Smooth muscle cell (in vitro differentiated cells): ENCODE data around the gene CYSLTR2. TPM values are rescaled to one million over a fixed set of nuclear protein-coding genes. Genes with fewer than 3 reads are reported as not detected.
"Not testable (repeated sequence)": the region's sequence is repeated elsewhere in the genome, so short reads cannot be mapped to it uniquely, and the experiment has no call there.

Source experiments
- DNase-seq: peaks from one replicate; lab custom pipeline; 2025; ENCODE audit not compliant: unreplicated experiment; lab: John Stamatoyannopoulos, UW
- H2AFZ ChIP-seq: fragments of 200-600 bp; sonication (generic); 2 replicates; pipeline ENCODE4 v1.6.0; 2016; ENCODE audit warnings: antibody characterized with exemption, low read depth, mild to moderate bottlenecking
- H3F3A ChIP-seq: fragments of 200-600 bp; sonication (generic); 2 replicates; pipeline ENCODE4 v1.6.0; 2017; ENCODE audit warnings: antibody characterized with exemption, low read depth
- H3K27ac ChIP-seq: fragments of 200-600 bp; sonication (generic); 2 replicates; pipeline ENCODE4 v1.5.1; 2016; ENCODE audit warnings: low read depth, mild to moderate bottlenecking
- H3K27me3 ChIP-seq: fragments of 200-600 bp; sonication (generic); 2 replicates; pipeline ENCODE4 v1.6.1; 2016; ENCODE audit warnings: low read depth, mild to moderate bottlenecking
- H3K36me3 ChIP-seq: fragments of 200-600 bp; sonication (generic); 2 replicates; pipeline ENCODE4 v1.5.1; 2016; ENCODE audit warnings: low read depth
- H3K4me1 ChIP-seq: fragments of 200-600 bp; sonication (generic); 2 replicates; pipeline ENCODE4 v1.5.1; 2016; ENCODE audit warnings: low read depth
- H3K4me2 ChIP-seq: fragments of 200-600 bp; sonication (generic); 2 replicates; pipeline ENCODE4 v1.6.0; 2016; ENCODE audit warnings: mild to moderate bottlenecking
- H3K4me3 ChIP-seq: fragments of 200-600 bp; sonication (generic); 2 replicates; pipeline ENCODE4 v1.5.1; 2016; ENCODE audit warnings: mild to moderate bottlenecking
- H3K79me2 ChIP-seq: fragments of 200-600 bp; sonication (generic); 2 replicates; pipeline ENCODE4 v1.6.0; 2016; ENCODE audit warnings: low read depth, mild to moderate bottlenecking
- H3K9ac ChIP-seq: fragments of 200-600 bp; sonication (generic); 2 replicates; pipeline ENCODE4 v1.6.0; 2016; ENCODE audit warnings: low read depth
- H3K9me3 ChIP-seq: fragments of 200-600 bp; sonication (generic); replicated peaks from 2 replicates; pipeline ENCODE4 v1.5.1; 2016; ENCODE audit warnings: low read depth
- H4K20me1 ChIP-seq: fragments of 200-600 bp; sonication (generic); 2 replicates; pipeline ENCODE4 v1.6.0; 2016; ENCODE audit warnings: low read depth
- CTCF ChIP-seq: fragments of 200-600 bp; sonication (generic); IDR thresholded peaks from 2 replicates; pipeline ENCODE4 v1.5.1; 2017; ENCODE audit warnings: borderline replicate concordance, mild to moderate bottlenecking, antibody characterized with exemption; ENCODE audit not compliant: insufficient read depth, poor library complexity, severe bottlenecking
- WGBS: methylation state at CpG from one replicate; pipeline ENCODE4 v1.1.7; 2016; ENCODE audit warnings: low lambda C conversion rate; 5-methylcytosine and 5-hydroxymethylcytosine counted together
- polyA plus RNA-seq: library from polyadenylated mRNA; unstranded; fragments of >200 nt; fragmentation: Nextera tagmentation; extraction: Ambion mirVana; gene quantifications from 2 replicates; pipeline ENCODE4 v1.2.1, GENCODE V29; 2016
- total RNA-seq: library from RNA; depleted of rRNA; stranded (reverse); fragments of >200 nt; gene quantifications from 2 replicates; pipeline ENCODE4 v1.2.3, GENCODE V29; 2014

The CYSLTR2 gene
- total and polyA plus RNA-seq, 2 experiments from 2014 or later = 0.54 to 0.71 TPM

GRCh38 chr13:48660361-48661076, 6.8 kb downstream of the CYSLTR2 start:
- H3K4me2 ChIP-seq = peak overlapping the region; percentile 50
- H3F3A ChIP-seq = peaks cover 6% of the 10 kb centered on the region
- DNase-seq = no peak
- TF ChIP-seq CTCF = no peak
- H3K79me2 ChIP-seq = no peaks in the 10 kb centered on the region
- peaks cover 6% of the 10 kb centered on the region for H3K9me3 ChIP-seq
- 33% methylated on average over 4 of the region's 4 CpGs for WGBS
- H3K9ac ChIP-seq = no peak overlapping the region
- H2AFZ ChIP-seq = peak overlapping the region; percentile 75
- no peaks in the 10 kb centered on the region for H3K36me3 ChIP-seq
- peak overlapping the region; percentile 34 for H3K27ac ChIP-seq
- H3K4me3 ChIP-seq = no peak overlapping the region
- no peaks in the 10 kb centered on the region for H3K27me3 ChIP-seq
- H4K20me1 ChIP-seq = no peaks in the 10 kb centered on the region
- peaks cover 20% of the 10 kb centered on the region for H3K4me1 ChIP-seq

DNA sequence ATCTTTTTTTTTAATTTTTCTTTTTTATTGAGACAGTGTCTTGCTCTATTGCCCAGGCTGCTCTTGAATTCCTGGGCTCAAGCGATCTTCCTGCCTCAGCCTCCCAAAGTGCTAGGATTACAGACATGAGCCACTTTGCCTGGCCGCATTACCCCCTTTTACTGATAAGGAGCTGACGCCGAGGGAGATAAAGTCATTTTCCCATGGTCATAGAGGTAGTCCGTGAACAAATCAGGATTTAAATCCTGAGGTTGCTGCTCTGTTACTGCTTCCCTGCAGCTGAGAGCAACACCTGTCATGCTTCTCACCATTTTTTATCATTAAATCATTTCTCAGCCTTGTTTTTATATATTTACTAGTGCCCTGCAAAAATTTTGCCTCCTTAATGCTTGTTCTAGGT, 7.4 kb downstream of the CYSLTR2 start:
- Histone ChIP-seq H3K4me2 (peak overlapping the region; percentile 4), H3K36me3 (no peaks in the 10 kb centered on the region), H3K4me3 (no peak overlapping the region), H2AFZ (no peak overlapping the region), H3K9me3 (peaks cover 6% of the 10 kb centered on the region), H3K4me1 (peaks cover 18% of the 10 kb centered on the region), H3K9ac (no peak overlapping the region), H4K20me1 (no peaks in the 10 kb centered on the region), H3K27me3 (no peaks in the 10 kb centered on the region), H3F3A (peaks cover 6% of the 10 kb centered on the region), H3K27ac (no peak overlapping the region), H3K79me2 (no peaks in the 10 kb centered on the region)
- WGBS = 18% methylated on average over 5 of the region's 5 CpGs
- no peak for DNase-seq
- no peak for TF ChIP-seq CTCF

- no peak overlapping the region for H2AFZ ChIP-seq
- no peak overlapping the region for H3K4me3 ChIP-seq
- H3F3A ChIP-seq = peaks cover 6% of the 10 kb centered on the region
- 95% methylated on average over 1 of the region's 1 CpG for WGBS
- H3K36me3 ChIP-seq = no peaks in the 10 kb centered on the region
- no peaks in the 10 kb centered on the region for H3K27me3 ChIP-seq
- TF ChIP-seq CTCF = no peak
- H3K79me2 ChIP-seq = no peaks in the 10 kb centered on the region
- no peak overlapping the region for H3K9ac ChIP-seq
- H4K20me1 ChIP-seq = no peaks in the 10 kb centered on the region
- no peak overlapping the region for H3K27ac ChIP-seq
- H3K4me2 ChIP-seq = no peak overlapping the region
- peaks cover 6% of the 10 kb centered on the region for H3K9me3 ChIP-seq
- no peak for DNase-seq
- peaks cover 7% of the 10 kb centered on the region for H3K4me1 ChIP-seq
Measured at GRCh38 chr13:48662226-48662625, 8.5 kb downstream of the CYSLTR2 start.

DNA sequence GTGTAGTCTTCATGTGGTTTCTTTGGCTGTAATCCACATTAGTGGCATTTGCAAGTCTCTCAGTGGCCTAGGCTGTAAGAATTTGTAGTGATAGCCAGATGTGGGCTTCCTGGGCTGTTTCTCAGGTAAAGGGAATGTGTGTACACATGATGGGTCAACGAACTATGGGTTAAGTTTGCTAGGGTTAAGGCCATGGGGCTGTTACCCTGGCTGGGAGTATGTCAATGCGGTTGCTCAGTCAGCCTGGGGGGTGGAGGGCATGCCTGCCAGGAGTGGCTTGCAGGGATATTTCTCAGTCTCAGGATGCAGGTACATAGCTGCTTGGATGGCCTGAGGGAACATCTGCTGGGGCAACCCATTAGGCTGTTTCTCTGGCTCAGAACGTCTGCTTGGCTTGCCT, 13.4 kb downstream of the CYSLTR2 start:
- 68% methylated on average over 3 of the region's 3 CpGs for WGBS
- no peak for TF ChIP-seq CTCF
- Histone ChIP-seq H3K79me2 (no peaks in the 10 kb centered on the region), H3K27ac (no peak overlapping the region), H3K9ac (no peak overlapping the region), H3K4me3 (no peak overlapping the region), H3K36me3 (peaks cover 5% of the 10 kb centered on the region), H3K4me2 (no peak overlapping the region), H3K9me3 (peaks cover 20% of the 10 kb centered on the region), H2AFZ (no peak overlapping the region), H4K20me1 (no peaks in the 10 kb centered on the region), H3K4me1 (no peaks in the 10 kb centered on the region), H3F3A (no peaks in the 10 kb centered on the region), H3K27me3 (no peaks in the 10 kb centered on the region)
- no peak for DNase-seq

GRCh38 chr13:48671421-48671820, 17.7 kb downstream of the CYSLTR2 start:
- H4K20me1 ChIP-seq, DNase-seq, H3K4me3 ChIP-seq, H3K9ac ChIP-seq, H3K79me2 ChIP-seq, H3K27ac ChIP-seq, H3F3A ChIP-seq, H3K36me3 ChIP-seq, H3K27me3 ChIP-seq, H3K4me2 ChIP-seq, H2AFZ ChIP-seq, H3K4me1 ChIP-seq: not testable (repeated sequence)
- peaks cover 13% of the 10 kb centered on the region for H3K9me3 ChIP-seq
- 89% methylated on average over 2 of the region's 2 CpGs for WGBS
